HG03558 (cell line): ENCODE measurements around the gene ST3GAL2.
"Not testable (repeated sequence)": the region's sequence is repeated elsewhere in the genome, so short reads cannot be mapped to it uniquely, and the experiment has no call there.

Source experiments
- ATAC-seq: cut with Tn5 transposase; IDR thresholded peaks from one replicate; pipeline ENCODE4 v1.9.1; 2021; ENCODE audit warnings: moderate number of reproducible peaks; ENCODE audit not compliant: unreplicated experiment; ENCODE audit errors: extremely low read depth

ST3GAL2 gene

DNA sequence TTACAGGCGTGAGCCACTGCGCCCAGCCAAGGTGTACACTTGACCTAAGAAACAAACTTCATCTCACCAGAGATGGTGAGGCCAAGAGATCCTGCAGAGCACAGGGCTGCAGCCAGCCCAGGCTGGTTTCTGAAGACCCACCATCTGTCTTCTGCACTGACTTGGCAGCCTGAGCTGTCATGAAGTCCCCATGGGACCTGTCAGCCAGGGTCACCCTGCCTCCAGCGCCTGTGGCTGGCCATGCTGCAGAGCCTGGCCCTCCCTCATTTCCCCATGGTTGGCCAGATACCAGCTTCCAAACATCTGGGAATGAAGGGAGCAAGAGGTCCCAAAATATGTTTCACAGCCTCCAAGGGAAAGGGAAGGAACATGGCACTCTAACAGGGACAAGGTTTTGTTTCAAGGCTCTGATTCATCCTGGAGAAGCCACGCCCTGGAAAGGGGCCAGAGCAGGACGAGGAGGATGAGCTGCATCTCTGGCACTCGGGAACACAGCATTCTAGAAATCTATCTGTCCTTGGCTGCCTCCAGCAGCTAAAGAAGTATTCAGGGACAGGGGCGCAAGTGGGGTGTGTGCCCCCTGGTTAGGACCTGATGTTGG, 46.9 kb downstream of the ST3GAL2 start:
- ATAC-seq = no peak

DNA sequence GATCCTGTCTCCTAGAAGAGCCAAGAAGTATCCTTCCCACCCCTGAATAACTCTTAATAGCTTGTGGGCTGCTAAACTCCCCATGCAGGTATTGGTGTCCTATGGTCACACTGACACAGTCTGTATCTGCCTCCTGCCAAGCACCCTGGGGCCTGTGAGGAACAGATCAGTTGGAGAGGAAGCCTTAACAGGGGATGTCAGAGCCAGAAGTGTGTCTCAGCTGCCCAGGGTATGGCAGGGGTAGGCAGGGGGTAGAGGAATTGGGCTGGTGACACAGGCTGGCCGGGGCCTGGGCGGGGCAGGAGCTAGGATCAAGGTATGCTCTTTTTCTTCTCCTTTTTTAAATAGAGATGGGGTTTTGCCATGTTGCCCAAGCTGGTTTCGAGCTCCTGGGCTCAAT, 47.5 kb downstream of the ST3GAL2 start:
- ATAC-seq = no peak

GRCh38 chr16:70390774-70391173, 48.1 kb downstream of the ST3GAL2 start:
- no peak for ATAC-seq

DNA sequence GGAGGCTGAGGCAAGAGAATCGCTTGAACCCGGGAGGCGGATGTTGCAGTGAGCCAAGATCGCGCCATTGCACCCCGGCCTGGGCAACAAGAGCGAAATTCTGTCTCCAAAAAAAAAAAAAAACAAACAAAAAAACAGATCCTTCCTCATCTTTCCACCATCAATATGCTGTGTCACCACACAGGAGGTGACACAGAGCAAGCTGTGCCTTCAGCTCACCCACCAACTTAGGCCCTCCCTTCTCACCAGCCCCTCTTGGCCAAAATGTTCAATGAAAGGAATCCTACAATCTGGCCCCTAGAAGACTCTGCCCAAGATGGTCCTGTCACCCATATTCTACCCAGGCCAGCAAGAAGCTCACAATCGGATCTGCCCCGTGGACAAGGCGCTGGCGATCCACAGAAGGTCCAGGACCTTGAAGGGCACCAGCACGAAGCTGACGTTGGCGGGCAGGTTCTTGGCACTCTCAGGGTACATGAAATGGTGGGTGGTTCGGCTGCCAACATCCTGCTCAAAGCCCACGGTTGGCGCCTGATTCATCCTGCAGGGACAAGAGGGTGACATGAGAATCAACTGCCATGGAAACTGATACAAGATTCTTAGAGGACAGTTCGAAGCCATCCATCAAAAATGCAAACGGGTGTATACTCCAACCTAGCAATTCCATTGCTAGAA, 50.8 kb downstream of the ST3GAL2 start:
- no peak for ATAC-seq

GRCh38 chr16:70386289-70386986, 52.5 kb downstream of the ST3GAL2 start:
- not testable (repeated sequence) for ATAC-seq

DNA sequence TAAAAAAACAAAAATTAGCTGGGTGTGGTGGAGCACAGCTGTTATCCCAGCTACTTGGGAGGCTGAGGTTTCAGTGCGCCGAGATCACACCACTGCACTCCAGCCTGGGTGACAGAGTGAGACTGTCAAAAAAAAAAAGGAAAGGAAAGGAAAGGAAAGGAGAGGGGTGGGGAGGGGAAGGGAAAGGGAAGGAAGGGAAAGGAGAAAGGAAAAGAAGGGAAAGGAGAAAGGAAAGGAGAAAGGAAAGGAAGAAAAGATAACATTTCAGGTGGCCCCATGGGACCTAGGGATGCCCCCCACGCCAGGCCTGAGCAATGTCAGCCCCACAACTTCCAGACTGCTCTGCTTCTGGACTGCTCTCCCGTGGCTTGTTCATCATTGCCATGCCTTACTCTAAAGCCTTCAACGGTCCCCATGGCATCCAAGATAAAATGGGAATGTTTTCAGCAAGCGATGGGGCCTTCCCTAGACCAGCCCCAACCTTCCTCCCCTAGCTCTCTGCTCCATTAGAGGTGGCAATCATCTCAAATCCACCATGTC, 55.4 kb downstream of the ST3GAL2 start:
- no peak for ATAC-seq

DNA sequence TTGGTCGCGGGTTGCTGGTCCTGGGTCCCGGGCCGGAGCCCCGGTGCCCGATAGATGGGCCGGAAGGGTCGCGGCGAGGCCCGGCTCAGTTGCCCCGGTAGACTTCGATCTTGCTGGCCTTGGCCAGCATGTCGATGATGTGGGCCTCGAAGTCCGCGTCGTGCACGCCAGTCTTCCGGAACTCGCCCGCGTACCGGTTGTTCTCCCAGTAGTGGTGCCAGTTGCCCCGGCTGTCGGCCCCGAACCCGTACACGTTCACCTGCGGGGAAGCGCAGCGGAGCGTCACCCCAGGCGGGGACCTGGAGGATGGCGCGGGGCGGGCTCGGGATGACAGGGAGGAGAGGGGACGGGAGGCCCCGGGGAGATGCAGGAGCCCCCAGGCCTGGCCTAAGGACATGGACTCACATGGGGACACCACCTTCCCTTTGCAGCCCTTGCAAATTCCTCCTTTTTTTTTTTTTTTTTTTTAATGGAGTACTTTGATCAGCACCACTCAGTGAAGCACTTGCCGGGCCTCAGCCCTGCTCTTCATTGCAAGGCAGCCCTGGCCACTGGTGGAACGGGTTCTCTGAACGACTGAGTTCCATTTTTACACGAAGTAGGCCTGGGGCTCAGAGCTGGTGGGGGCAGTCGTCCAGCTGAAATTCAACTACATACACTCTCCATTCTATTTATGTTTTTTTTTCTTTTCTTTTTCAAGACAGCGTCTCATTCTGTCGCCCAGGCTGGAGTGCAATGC, 57.1 kb downstream of the ST3GAL2 start:
- no peak for ATAC-seq

DNA sequence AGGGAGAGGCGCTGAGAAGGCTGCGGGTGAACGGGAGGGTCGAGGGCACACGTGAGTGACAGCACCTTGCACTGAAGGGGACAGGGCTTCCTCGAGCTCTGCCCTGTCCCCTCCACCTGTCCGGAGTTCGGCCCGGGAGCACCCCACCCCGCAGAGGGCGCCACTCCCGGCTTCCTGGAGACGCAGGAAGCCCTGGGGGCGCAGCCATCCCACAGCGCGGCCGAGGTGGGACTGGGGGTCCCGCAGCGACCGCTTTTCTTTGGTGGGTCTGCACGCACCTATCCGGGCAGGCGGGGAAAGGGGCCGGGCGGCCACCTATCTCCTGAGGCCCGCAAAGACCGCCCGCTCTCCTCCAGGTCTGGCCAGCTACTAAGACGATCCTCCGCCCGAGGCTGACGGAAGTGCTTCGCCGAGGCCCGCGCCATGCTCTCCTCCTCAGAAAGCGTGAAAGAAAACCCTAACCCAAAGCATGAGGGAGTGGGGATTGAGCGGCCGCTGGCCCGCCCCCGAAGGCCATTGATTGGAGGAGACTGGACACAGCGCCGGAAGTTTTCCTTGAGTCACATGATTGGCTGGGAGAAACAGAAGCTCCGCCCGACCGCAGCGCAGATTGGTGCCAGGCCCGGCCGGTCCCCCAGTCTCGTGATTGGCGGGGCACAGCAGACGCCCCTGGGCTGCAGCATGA, 57.8 kb downstream of the ST3GAL2 start:
- peak; percentile 66 for ATAC-seq

DNA sequence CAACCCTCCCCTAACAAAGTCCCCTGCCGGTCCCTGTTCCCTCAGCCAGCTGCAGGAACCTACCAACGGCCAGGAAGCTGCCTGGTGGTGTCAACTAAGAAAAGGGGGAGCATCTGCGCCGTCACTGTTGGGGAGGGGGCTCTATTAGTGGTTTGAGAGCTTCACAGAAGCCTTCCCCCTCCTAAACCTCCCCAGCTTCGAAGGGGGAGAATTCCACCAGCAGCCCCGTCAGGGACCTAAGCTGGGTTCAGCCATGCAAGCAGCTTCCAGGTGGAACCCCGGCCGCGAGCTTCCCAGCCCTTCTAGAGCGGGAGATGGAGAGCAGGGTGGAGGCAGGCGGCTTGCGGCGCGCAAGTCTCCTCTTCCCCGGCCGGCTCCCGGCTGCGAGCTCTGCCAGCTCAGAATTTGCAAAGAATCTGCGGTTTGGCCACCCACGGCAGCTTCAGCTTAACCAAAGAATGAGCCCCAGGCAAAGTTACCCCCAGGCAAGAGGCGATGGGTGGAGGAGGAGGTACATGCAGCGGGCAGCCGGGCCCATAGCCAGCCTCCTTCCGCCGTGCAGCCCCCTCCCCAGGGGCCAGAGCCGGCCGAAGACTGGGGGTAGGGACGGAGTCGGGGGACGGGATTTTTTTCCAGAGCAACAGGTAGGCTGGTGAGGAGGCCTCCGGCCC, 58.5 kb downstream of the ST3GAL2 start:
- peak; percentile 6 for ATAC-seq

- ATAC-seq = no peak
Measured at GRCh38 chr16:70378869-70379493, 59.9 kb downstream of the ST3GAL2 start.

- no peak for ATAC-seq
Measured at GRCh38 chr16:70377782-70378181, 61.1 kb downstream of the ST3GAL2 start.

GRCh38 chr16:70375636-70376611, 63.0 kb downstream of the ST3GAL2 start:
- no peak for ATAC-seq

DNA sequence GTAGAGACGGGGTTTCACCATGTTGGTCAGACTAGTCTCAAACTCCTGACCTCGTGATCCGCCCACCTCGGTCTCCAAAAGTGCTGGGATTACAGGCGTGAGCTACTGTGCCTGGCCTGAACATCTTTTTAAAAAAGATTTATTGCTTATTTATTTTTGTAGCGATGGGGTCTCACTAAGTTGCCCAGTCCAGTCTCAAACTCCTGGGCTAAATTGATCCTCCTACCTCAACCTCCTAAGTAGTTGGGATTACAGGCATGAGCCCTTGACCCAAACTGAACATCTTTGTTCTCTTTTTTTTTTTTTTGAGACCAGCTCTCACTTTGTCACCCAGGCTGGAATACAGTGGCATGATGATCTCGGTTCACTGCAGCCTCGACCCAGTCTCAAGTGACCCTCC, 64.7 kb downstream of the ST3GAL2 start:
- no peak for ATAC-seq

DNA sequence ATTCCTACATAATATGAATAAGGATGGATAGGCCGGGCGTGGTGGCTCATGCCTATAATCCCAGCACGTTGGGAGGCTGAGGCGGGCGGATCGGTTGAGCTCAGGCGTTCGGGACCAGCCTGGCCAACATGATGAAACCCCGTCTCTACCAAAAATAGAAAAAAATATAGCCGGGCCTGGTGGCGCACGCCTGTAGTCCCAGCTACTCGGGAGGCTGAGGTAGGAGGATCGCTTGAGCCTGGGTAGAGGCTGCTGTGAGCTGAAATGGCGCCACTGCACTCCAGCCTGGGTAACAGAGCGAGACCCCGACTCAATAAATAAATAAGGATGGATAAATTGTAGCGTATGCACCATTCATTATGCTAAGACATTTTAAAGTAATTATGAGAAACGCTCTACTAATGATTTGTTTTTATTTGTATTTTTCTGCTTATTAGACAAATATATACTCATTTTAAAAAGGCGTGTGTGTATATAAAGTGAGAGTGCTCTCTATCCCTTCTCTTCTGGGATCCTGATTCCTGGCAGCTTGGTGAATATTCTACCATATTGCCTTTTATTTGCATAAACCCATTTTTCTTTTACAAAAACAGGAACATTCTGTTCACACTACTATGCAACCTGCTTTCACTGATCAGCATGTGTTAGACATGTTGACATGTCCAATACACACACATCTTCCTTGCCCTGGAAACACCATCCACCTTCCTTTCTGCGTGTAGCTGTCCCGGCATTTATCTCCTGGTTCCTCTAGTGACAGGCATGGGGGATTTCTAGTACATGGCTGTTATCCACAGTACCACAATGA, 65.8 kb downstream of the ST3GAL2 start:
- ATAC-seq = no peak

- ATAC-seq = no peak
Measured at GRCh38 chr16:70370924-70371323, 68.0 kb downstream of the ST3GAL2 start.

DNA sequence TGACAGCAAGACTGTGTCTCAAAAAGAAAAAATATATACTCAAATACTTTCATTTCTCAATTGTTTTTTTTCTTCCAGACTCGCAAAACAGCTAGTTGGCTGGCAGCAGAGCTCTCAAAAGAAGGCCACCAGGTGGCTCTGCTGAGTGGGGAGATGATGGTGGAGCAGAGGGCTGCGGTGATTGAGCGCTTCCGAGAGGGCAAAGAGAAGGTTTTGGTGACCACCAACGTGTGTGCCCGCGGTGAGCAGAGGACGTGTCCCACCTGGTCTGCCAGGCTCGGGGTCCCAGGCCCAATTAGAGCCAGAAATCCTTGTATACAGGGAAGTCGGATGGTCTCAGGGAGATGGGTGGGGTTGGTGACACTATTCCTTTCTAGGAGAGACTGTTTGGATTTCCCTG, 68.8 kb downstream of the ST3GAL2 start:
- ATAC-seq = not testable (repeated sequence)

DNA sequence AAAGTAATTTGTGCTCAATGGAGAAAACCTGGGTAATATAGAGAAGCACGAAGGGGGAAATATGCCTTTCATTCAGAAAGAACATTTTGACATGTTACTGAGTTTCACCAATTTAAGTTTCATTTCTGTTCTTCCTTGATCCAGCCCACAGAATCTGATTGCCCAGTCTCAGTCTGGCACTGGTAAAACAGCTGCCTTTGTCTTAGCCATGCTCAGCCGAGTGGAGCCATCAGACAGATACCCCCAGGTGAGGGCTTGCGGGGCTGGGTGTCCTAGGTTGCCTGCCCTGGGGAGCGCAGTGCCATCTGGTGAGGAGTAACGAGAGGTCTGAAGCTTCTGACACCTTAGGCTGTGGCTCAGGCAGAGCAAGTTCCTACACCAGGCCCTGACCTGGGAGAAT, 74.5 kb downstream of the ST3GAL2 start:
- ATAC-seq = no peak
